ENCODE measurements around the gene SLC2A13.

GRCh38 chr12:40013847-40014246, 92.0 kb downstream of the SLC2A13 start:
- TF ChIP-seq, protein P1, sequence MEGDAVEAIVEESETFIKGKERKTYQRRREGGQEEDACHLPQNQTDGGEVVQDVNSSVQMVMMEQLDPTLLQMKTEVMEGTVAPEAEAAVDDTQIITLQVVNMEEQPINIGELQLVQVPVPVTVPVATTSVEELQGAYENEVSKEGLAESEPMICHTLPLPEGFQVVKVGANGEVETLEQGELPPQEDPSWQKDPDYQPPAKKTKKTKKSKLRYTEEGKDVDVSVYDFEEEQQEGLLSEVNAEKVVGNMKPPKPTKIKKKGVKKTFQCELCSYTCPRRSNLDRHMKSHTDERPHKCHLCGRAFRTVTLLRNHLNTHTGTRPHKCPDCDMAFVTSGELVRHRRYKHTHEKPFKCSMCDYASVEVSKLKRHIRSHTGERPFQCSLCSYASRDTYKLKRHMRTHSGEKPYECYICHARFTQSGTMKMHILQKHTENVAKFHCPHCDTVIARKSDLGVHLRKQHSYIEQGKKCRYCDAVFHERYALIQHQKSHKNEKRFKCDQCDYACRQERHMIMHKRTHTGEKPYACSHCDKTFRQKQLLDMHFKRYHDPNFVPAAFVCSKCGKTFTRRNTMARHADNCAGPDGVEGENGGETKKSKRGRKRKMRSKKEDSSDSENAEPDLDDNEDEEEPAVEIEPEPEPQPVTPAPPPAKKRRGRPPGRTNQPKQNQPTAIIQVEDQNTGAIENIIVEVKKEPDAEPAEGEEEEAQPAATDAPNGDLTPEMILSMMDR (IDR thresholded peaks at IDR 0.05) = no peak
- TF ChIP-seq POLR2A (IDR thresholded peaks at IDR 0.05) = no peak

All from lower leg skin (tissue), 3 donors.